Endometrium (tissue), 2 donors: ENCODE measurements around the gene VPS13D.
A peak's percentile ranks its signal among the peaks of the same experiment; 100 is the strongest.

Source experiments
- FAIRE-seq: peaks from 2 replicates; lab custom pipeline; 2012; peaks lifted over from hg19 to GRCh38; lab: Jason Lieb, UNC
- donor health status: control.
- donor health status: control.

The VPS13D gene

GRCh38 chr1:12542138-12542465 lies 312.3 kb downstream of the VPS13D start:
- FAIRE-seq = no peak

DNA sequence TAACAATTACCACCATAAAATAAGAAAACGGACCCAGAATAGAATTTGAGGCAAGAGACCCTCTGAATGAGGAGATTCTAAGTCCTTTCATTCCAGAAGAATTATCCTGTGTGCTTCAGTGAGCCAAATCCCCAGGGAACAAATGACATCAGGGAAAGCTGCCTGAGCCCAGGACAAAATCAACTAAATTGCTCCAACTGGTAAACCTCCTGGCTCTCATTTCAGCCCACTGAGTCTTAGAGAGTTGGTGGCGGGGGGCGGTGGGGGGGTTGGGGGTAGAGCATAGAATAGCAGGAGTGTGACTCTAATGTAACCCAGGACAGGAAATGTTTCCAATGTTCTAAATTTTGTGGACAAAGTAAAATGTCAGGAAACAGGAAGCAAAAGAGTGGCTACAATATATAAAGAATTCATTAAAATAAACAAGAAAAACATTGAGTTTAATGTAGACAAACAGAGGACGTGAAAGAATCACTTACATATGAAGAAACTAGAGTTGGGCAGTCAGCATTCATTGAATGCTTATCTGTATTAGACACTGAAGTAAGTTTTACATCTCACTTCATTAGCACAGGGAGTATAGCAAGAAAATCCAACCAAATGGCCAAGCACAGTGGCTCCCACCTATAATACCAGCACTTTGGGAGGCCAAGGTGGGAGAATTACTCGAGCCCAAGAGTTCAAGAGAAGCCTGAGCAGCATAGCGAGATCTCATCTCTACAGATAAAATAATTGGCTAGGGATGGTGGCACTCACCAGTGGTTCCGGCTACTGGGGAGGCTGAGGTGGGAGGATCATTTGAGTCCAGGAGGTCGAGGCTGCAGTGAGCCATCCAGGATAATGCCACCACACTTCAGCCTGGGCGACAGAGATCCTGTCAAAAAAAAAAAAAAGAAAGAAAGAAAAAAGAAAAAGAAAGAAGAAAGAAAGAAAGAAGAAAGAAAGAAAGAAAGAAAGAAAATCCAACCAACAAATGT lies 313.1 kb downstream of the VPS13D start:
- no peak for FAIRE-seq

DNA sequence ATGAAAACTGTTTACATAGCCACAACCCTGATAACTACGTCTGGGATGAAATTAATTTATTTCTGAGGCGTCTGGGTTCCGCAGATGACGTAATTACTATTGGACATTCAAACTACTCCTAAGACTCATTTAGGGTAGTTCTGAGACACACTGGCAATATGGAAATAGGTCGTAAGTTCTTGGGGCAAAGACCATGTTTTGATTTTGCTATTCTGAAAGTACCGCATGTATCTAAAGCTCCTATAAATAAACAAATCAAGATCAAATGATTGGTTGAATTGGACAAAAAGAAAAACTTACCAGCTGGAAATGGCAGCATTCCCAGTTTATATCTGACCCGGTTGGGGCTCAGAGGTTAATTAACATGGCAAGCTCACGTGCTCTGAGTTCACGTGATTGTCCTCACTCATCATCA lies 313.9 kb downstream of the VPS13D start:
- peak; percentile 15 for FAIRE-seq

DNA sequence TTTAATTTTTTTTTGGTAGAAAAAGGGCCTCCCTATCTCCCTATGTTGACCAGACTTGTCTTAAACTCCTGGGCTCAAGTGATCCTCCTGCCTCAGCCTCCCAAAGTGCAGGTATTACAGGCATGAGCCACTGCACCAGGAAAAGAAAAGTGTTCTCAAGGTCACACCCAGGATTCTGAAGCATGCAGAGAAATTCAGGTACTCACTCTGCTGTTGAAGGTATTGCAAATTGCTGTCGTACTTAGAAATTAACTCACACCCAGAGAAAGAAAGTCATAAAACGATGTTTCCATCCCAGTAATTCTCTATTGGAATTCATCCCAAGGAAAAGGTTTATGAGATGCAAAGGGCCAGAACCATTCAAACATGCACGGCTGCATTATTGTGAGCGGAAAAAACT lies 314.5 kb downstream of the VPS13D start:
- no peak for FAIRE-seq

- FAIRE-seq = no peak
Measured at GRCh38 chr1:12544992-12545391, 315.2 kb downstream of the VPS13D start.

DNA sequence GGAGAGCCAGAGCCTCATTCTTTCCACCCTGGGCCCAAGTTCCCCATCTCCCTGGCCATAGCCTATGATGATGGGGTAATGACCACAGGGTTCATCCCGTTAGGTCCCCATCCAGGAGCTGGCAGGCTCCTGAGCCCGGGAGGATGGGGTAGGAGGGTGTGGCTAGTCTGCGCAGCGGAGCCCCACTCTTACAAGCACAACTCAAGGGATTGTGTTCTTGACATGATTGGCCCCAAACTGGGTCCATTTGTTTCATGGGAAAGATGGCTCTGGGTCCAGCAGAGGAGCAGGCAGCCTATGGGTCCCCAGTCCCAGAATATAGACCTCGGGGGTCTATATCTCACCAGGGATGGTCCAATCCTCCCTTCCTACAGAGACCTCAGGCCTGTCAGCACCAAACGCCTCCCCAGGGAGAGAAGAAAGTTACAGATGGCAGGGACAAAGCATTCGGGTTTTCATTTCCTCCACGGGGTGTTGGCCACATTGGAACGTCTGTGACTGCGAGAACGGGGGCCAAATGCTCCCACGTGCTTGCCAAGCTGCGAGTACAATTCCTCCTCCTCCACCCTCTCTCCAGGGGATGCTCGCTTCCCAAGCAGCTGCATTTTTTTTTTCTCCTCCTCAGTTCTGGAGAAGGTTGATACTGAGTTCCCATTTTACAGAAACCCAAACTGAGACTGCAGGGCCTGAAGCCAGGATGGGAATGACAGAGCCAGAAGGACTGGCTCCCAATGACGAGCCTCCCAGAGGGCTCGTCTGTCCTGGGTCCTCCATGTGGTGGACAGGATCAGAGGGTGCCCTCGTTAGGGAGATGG lies 317.1 kb downstream of the VPS13D start:
- FAIRE-seq = no peak

DNA sequence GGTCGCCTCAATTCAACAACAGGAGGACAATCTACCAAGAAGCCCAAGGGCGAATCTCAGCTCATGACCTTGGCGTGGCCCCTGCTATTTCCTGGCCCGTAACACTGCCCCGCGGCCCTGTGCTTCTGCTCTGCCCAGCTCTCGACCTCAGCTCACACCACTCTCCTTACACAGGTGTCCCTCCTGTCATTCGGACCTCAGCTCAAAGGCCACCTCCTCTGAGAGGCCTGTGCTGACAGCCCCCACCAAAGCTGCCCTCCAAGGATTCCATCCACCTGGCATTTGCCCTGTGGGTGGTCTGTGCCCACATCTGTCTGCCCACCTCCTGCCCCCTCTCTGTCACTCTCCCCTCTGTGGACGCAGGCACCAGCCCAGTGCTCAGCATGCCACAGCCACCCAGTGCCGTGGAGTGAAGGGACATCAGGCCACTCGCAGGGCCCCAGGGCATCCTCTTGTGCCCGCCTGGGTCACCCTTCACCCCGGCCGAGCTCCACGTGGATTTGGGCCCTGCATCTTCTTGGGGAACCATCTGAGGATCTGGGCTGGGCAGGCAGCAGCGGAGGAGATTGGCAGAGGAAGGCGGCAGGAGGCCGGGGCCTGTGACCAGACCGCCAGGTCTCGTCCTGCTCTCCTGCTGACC lies 317.9 kb downstream of the VPS13D start:
- no peak for FAIRE-seq

DNA sequence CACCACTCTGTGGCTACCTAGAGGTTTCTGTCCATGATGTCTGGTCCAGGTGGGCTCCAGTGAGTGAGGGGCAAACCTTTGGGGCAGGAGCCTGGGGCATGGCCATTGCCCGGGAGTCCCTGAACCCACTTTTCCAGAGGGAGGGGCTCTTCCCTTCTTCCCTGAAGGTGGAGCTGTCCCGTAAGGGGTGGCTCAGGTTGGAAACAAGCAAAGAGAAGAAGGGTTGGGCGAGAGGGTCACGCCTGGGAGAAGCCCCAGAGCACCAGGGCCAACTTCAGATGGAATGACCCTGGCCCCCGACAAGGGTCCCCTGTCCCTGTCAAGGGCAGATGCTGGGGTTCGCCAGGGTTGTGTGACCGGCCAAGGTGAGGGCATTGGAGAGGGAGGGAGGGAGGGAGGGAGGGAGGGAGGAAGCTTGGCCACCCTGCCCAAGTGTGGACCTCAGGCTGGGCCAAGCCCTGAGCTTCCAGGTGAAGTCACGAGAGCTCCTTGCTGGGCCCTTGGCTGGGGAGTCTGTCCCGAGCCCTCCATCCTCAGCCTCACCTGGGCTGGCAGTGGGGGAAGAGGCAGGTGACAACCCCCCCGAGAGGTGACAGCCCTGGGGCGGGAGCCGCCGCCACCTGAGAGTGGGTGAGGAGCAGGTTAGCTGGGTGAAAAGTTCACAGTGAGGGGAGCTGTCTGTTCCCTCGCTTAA lies 318.6 kb downstream of the VPS13D start:
- no peak for FAIRE-seq

DNA sequence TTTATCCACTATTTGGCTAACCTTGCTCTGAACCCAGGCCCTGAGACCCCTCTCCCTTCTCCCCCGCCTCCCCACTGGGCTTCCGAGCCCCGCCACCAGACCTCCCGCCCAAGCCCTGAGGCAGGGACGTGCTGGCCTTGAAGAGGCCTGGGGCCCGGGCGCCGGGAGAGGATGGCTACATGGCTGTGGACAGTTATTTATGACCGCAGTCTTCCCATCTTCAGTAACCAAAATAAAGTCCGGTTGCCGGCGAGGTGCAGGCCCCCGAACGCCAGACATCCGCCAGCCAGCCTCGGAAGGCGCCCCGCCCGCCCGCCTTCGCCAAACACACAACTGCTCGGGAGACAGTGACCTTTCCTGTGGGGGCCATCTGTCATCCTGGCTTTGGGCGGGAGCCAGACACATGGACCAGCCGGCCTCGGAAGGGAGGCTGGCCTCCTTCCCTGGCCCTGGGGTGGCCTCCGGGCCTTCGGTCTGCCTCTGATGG lies 319.2 kb downstream of the VPS13D start:
- FAIRE-seq = no peak

GRCh38 chr1:12549460-12550349 lies 319.9 kb downstream of the VPS13D start:
- FAIRE-seq = peak; percentile 96

DNA sequence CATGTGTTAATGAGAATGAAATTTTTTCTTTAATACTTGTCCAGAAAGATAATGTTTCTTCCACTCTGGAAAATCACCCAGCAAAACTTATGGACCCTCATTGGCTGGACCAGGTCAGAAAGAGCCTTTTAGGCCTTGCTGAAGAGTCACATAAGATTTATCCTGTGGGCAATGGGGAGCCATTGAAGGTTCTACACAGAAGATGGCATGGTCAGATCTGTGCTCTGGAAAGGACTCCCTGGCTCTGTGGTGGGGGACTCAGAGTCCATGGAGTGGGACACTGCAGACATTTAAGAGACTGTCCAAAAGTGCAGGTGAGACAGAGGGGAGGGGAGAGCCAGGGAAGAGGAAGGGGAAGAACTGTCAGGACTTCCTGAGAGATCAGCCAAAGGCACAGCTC lies 321.8 kb downstream of the VPS13D start:
- no peak for FAIRE-seq

DNA sequence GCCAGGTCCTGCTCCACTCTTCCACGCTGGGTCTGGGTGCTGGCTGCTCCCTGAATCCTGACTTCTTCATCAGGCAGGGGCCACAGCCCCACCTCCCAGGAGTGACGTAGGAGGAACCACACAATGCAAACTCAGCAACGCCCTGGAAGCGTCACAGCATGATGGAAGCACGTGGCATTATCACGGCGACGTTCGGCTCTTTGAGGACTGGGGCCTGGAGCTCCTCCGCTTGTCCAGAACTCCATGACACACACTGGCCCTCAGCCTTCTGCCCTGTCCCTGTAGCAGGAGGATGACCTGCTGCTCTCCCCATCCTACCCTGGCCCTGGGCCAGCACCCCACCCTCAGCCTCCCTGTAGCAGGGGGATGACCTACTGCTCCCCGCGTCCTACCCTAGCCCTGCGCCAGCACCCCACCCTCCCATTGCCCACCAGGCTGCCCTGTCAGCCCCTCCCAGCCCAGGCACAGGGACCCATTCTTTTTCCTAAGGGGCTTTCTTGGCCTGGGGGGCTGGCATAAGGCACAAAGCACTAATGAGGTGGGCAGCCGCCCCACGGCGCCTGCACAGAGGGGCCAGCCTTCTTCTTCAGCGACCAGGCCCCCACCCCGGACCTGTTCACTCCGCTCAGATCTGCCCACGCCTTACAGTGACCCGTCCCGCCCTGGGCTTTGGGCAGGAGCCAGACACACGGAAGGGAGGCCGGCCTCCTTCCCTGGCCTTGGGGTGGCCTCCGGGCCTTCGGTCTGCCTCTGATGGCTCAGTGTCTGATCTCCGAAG lies 322.5 kb downstream of the VPS13D start:
- no peak for FAIRE-seq

- no peak for FAIRE-seq
Measured at GRCh38 chr1:12552951-12553921, 323.4 kb downstream of the VPS13D start.

DNA sequence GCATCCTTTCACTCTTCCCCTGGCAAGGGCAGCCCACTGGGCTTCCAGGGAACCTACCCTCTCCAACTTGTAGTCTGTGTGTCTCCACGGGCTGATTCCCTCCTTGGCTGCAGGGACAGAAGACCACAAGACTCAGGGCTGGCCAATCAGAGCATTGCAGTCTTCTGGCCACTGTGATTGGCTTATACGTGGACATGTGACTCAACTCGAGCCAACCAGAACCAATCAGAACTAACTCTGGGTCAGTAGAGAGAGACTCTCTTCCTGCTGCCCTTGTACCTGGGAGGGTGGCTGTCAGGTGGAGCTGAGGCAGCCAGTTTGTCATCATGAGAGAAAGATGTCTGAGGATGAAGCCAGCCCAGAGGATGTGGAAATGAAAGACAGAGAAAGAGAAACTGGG lies 324.1 kb downstream of the VPS13D start:
- FAIRE-seq = no peak

DNA sequence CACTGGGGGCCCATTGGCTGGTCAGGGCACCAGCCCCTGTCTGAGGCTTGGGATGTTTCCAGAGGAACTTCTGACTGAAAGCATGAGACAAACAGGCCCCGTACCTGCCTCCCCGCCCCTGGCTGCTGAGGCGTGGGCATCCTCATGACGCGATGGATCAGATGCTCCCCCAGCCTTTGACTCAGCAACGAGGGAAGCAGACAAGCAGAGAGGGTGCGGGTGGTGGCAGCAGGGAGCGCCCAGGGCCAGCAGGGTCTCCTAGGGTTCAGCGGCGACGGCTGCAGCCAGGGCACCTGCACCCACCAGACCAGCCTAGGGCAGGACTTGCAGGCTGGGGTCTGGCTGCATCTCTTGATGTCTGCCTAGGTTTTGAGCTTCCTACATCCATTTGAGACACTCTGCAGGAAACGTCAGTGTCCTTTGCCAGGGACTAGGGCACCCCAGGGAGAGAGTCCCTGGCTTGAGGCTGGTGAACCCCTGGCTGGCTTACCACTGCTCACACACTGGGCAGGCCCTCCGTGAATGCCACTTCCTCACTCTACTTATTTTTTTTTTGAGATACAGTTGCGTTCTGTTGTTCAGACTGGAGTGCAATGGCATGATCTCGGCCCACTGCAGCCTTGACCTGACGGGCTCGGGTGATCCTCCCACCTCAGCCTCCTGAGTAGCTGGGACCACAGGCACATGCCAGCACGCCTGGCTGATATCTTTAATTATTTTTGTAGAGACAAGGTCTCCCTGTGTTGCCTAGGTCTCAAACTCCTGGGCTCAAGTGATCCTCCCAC lies 324.9 kb downstream of the VPS13D start:
- FAIRE-seq = no peak

DNA sequence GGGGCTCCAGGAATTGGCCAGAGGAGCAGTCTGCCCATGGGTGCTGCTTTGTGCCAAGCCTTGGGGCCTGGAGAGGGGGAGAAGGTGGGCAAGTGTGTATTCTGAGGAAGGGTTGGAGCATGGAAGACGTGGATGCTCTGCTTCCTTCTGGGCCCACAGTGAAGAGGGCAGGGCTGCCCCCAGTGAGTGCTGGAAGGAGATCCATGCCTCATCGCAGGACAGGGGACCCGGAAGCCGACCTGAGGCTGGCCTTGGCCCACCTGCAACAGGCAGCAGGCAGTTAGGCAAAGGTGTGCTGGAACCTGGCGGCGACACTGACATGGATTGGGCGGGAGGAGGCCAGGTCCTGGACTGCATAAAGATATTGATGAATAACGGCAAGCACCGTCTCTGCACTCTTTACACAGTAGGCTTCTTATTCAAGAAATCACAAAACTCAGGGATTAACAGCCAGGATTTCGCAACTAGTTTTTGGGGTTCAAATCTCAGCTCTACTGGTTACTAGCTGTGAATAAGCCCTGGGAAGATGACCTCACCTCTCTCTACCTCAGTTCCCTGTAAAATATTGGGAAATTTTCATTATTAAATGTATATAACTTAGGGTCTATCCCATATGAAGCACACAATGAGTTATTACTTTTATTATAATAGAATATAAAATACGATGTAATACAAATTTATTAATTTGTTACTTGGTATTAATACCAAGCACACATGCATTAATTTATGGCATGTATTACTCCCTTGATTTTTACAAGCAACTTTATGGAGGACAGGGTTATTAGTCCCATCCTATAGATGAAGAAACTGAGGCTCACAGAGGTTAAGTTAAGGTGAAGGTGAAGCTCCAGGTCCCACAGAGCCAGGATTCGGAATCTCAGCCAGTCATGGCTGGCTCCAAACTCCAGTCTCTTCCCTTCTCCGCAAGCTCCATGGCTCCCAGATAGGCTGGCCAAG lies 325.9 kb downstream of the VPS13D start:
- no peak for FAIRE-seq
